Islet precursor cell (in vitro differentiated cells): ENCODE data around the gene TEP1.
A peak's percentile ranks its signal among the peaks of the same experiment; 100 is the strongest.

Experiments used
- DNase-seq: peaks from one replicate; pipeline ENCODE4 v3.0.0-alpha.2; 2018

The TEP1 gene

GRCh38 chr14:20429801-20430669, 16.7 kb upstream of the TEP1 start:
- no peak for DNase-seq

GRCh38 chr14:20428802-20429201, 15.5 kb upstream of the TEP1 start:
- DNase-seq: no peak

GRCh38 chr14:20428010-20428365, 14.7 kb upstream of the TEP1 start:
- DNase-seq: no peak

GRCh38 chr14:20427231-20428009, 14.1 kb upstream of the TEP1 start:
- DNase-seq: peak; percentile 60

- DNase-seq: no peak
Measured at GRCh38 chr14:20424851-20425250, 11.6 kb upstream of the TEP1 start.

GRCh38 chr14:20422886-20423285, 9.6 kb upstream of the TEP1 start:
- DNase-seq: no peak

- DNase-seq: no peak
Measured at GRCh38 chr14:20421267-20421666, 8.0 kb upstream of the TEP1 start.

- no peak for DNase-seq
Measured at GRCh38 chr14:20419419-20419818, 6.1 kb upstream of the TEP1 start.

- no peak for DNase-seq
Measured at GRCh38 chr14:20418501-20418909, 5.2 kb upstream of the TEP1 start.

- no peak for DNase-seq
Measured at GRCh38 chr14:20417250-20418186, 4.2 kb upstream of the TEP1 start.

GRCh38 chr14:20416223-20416622, 2.9 kb upstream of the TEP1 start:
- no peak for DNase-seq

GRCh38 chr14:20415782-20416206, 2.5 kb upstream of the TEP1 start:
- no peak for DNase-seq

GRCh38 chr14:20413744-20414082, 412 bp upstream of the TEP1 start:
- DNase-seq: no peak

GRCh38 chr14:20412411-20412810, 890 bp downstream of the TEP1 start:
- no peak for DNase-seq

GRCh38 chr14:20409226-20409625, 4.1 kb downstream of the TEP1 start:
- DNase-seq: no peak

- no peak for DNase-seq
Measured at GRCh38 chr14:20403521-20403920, 9.8 kb downstream of the TEP1 start.

- DNase-seq: peak; percentile 84
Measured at GRCh38 chr14:20400965-20401593, 12.2 kb downstream of the TEP1 start.

GRCh38 chr14:20400589-20400964, 12.7 kb downstream of the TEP1 start:
- DNase-seq: no peak

- DNase-seq: no peak
Measured at GRCh38 chr14:20397511-20397910, 15.8 kb downstream of the TEP1 start.

- no peak for DNase-seq
Measured at GRCh38 chr14:20391505-20391904, 21.8 kb downstream of the TEP1 start.

- DNase-seq: no peak
Measured at GRCh38 chr14:20388159-20388558, 25.1 kb downstream of the TEP1 start.

GRCh38 chr14:20387576-20387975, 25.7 kb downstream of the TEP1 start:
- DNase-seq: no peak
